Tongue (tissue), 2 donors: ENCODE results near the gene GORAB. TPM values are rescaled to one million over a fixed set of nuclear protein-coding genes. Genes with fewer than 3 reads are reported as not detected.
A peak's percentile ranks its signal among the peaks of the same experiment; 100 is the strongest.

Experiments
- DNase-seq: peaks from one replicate; pipeline ENCODE4 v3.0.0-alpha.2; 2015
- total RNA-seq: library from RNA; depleted of rRNA; stranded (reverse); fragments of >200 nt; gene quantifications from one replicate; pipeline ENCODE4 v1.2.3, GENCODE V29; 2014

The GORAB gene
- 20.2 TPM for total RNA-seq

GRCh38 chr1:170531758-170532657 is at the start of gene GORAB:
TSS of gene GORAB (plus strand) at chr1:170532166. CDS start at chr1:170532224, 58 bp downstream.
- DNase-seq = peak; percentile 97

GRCh38 chr1:170483051-170483450 is 48.9 kb upstream of the GORAB start:
- DNase-seq = no peak

DNA sequence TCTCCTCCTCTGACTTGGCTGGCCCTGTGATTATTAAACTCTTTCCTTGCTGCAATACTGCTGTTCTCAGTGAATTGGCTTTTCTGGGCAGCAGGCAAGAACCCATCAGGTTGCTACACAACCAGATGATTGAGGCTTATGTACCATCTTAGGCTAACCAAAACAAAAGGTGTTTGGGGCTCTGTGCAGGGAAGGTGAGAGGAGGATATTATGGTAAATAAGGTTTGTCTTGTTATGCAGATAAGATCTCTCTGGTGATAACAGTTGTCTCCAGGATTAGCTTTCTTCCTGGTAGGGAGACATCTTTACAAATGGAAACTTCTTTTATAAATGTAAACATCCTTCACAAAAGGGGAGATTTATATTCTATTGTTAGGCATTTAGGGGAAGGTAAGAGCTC is 44.5 kb upstream of the GORAB start:
- no peak for DNase-seq

DNA sequence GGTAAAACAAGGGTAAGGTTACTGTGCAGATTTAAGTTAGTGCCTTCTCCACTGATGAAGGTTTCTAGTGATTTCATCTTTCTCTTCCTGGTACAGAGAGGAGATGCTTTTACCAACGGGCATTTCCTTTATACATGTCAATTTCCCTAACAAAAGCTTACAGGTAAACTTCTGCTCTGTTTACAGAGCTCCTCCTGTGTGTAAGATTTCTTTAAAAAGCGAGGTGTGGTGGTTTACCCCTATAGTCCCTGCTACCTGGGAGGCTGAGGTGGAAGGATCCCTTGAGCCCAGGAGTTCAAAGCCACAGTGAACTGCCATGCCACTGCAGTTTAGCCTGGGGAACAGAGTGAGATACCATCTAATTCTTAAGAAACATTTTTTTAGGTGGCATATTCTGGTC is 40.7 kb upstream of the GORAB start:
- no peak for DNase-seq

DNA sequence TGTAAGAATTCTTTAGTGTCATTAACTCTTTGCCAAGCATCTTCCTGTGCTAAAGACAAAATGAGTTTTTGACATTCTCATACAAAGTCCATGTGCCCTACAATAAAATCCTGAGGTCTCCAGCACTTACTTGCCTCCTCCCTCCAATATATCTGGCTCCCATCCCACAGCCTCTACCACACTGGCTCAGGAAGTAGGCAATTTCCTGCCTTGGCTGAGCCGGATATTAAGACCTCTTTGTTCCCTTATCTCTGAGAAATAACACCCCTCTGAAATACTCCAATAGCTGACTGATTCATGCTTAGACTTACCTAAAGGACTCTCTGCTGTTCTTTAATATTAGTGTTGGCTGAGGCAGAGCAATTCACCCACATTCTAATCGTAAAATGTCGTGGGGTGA is 37.6 kb upstream of the GORAB start:
- DNase-seq = peak; percentile 8

DNA sequence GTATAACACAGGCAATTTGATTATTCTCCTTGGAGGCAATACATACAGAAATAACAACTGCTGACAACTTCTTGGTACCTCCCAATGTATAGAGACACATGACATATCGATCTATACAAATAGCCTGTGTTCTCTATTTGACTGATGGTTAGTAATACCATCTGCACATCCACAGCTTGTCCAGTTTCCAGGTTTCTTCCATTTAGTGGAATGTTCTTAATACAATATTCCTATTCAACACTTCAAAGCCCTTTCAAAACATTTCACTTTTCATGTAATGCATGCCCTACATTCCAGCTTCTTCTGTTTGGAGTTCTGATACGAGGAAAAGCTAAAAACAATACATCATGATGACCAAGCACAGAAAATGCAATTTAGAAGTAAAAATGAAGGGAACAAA is 37.0 kb upstream of the GORAB start:
- DNase-seq = no peak

DNA sequence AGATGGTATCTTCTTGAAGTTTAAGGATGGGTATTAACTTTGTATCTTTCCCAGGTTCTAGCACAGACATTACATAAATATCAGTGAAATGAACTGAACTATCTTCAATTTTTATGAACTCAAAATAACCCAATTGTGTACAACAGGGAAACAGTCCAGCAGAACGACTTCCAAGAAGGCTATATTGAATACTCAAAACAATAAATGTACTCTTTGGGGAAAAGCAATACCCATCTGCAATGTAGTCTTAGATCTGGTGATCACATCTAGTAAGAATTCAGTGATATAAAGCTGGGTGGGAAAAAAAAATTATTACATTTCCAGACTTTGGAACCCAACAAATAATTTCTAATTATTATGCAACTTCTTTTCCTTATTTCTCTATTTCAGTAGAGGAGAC is 33.1 kb upstream of the GORAB start:
- peak; percentile 31 for DNase-seq

DNA sequence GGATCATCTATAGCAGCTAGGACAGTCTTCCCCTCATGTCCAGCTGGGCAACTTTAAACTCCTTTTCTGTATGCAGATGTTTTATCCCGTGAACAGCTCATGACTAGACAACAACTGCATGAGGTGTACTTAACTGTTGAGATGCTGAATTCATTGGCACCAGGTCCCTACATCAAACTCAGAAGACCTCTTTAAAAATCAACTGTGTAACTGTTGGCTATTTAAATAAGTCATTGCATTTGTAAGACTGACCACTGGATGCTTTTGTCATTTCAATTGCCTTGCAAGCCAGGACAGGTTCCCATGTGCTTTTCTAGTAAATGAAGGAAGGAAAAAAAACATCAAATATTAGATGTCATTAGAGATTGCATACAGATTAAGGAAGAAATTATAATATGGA is 28.3 kb upstream of the GORAB start:
- DNase-seq = no peak

DNA sequence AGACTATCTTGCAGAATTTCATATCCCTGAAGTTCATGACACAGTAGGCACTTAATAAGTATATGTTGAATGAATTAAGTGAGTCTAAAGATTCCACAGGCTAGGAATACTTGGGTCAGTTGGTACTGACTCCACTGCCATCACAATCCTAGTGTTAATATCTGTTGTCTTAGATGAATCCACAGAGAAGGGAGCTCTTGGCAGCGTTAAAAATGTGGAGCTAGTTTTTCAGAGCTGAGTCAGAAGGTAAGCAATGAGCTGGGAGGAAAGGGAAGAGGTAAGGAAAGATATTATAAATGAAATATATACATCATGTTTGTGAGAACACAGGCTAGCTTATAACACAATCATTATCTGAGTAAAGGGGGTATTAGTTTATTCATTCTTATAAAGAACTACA is 21.8 kb upstream of the GORAB start:
- DNase-seq = no peak

DNA sequence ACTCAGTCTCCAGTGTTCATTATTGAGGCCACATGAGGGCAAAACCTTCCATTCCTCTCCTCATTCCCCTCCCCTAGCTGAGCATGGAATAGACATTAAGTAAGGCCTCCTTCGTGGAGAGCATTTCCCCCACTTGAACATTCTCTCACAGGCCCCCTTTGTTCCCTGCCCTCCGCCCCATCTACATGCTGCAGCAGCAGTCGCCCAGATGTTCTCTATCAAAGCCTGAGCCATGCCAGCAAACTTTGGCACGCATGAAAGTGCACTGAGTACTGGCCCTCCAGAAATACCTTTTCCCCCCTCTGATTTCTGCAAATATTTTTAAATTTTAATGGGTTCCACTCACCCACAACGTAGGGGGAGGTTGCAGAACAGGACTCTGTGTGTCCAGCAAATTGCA is 20.9 kb upstream of the GORAB start:
- DNase-seq = peak; percentile 30

- DNase-seq = no peak
Measured at GRCh38 chr1:170513138-170513537, 18.8 kb upstream of the GORAB start.

DNA sequence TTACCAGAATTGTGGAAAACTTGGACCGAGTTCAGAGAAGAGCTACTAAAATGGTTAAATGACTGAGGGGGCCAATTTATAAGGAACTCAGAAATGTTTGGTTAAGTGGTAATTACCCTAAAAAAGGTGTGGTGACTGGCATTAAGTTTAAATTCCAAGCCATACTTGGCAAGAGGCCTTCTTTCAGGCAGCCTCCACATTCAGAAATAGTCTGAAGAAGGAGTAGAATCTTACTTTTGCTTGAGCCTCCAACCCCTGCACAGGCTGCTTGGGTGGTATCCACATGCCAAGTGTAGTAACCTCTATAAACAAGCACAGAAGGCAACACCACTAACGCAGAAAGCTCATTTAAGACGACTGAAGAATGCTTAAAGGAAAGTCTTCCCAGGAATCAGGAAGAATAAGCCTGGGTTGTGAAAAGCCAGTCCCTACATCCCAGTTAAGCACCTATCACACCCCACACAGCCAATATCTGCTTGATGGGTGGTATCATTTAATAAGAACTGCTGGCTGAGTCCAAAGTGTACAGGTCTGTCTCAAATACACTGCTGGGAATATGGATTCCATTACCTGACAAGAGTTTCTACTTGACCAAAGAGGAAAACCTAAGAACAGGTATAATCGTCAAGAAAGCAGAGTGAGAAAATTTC is 13.7 kb upstream of the GORAB start:
- DNase-seq = no peak

DNA sequence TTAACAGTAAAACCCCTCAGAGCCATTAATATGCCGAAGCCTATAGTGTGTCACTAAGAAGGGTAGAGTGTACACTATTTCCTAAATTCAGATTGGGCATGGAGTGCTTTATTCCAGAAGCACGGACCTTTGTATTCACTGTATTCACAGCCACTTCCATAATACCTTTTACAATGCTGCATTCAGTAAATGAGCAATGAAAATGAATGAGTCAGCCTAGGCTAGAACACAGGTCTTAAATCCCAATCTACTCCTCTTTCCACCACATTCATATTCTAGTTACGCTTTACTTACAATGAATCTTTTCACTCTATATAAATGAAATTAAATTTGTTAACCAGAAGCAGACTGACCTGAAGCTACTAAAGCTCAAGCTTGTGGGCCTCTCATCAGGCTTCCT is 13.0 kb upstream of the GORAB start:
- DNase-seq = no peak

DNA sequence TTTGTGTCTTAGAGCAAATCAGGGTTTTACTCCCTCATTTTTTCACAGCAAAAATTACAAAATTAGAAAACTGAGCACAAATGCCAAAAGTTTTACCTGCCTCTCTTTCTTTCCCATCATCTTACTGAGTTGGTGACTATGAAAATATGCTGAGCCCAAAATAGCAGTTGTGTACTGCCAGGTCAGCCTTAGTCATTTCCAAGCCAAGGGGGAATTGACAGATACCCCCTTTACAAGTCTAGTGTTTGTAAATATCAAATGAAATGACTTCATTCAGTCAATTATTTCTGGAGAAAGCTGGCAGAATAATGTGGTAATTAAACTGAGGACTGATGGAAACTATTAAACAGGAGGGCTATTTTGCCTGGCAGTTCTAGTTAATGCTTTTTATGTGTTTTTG is 11.4 kb upstream of the GORAB start:
- DNase-seq = no peak

DNA sequence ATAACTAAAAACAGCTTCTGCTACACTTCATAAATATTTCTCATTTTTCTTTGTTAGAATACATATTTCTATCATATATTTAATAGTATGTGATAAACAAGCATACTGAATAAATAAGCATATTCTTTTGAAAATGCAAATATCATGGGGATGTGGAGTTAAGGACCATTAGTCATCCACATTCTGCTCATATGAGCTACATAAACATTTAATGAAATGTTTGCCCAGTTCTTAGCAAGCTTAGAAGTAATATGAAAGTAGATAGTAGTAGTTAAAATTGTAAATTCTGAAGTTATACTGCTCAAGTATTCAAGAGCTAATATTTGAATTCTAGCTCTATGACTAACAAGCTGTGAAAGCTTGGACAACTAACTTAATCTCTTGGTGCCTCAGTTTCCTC is 10.1 kb upstream of the GORAB start:
- no peak for DNase-seq

GRCh38 chr1:170530972-170531757 is 801 bp upstream of the GORAB start:
- DNase-seq = peak; percentile 29

DNA sequence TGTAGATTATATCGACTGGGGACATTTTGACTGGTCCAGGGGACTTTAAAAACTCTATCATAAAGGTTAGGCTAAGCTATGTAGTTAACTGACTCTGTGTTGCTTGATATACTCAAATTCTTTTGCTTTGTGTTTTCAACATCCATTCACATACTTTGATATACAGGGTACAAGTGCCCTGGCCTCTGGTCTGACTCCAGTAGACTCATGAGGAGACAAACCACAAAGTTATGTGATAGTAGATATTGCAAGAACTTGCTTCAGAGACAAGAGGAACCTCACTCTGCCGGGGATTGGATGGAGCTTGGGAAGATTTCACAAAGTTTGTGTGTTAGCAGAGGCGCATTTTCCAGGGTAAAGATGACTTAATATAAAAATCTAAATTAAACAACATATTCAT is 1.3 kb downstream of the GORAB start:
- no peak for DNase-seq

DNA sequence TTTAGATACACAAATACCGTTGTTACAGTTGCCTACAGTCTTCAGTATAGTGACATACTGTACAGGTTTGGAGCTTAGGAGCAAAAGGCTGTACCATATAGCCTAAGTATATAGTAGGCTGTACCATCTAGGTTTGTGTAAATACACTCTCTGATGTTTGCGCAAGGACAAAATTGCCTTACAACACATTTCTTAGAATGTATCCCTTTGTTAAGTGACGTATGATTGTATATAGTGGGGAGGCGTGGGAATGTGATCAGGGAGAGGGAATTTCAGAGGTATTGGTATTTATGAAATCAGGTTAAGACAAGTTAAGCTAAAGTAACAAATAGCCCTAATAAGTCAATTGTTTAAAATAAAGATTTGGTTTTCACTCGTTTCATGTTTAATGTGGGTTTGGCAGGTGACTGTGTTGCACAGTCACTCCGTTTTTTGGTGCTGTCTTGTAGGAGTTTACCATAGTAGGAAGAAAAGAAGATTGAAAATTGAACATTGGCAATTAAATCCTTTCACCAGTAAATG is 2.7 kb downstream of the GORAB start:
- DNase-seq = no peak

DNA sequence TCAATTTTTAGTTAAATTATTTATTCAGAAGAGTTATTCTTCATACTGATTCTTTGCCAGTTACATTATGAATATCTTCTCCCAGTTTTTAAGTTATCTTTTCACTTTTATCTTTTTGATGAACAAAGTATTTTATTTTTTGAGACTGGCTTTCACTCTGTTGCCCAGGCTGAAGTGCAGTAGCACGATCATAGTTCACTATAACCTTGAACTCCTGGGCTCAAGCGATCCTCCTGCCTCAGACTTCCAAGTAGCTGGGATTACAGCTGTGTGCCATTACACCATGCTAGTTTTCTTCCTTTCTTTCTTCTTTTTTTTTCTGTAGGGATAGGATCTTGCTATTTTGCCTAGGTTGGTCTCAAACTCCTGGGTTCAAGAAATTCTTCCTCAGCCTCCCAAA is 3.5 kb downstream of the GORAB start:
- DNase-seq = no peak

- DNase-seq = no peak
Measured at GRCh38 chr1:170536924-170537551, 5.1 kb downstream of the GORAB start.

DNA sequence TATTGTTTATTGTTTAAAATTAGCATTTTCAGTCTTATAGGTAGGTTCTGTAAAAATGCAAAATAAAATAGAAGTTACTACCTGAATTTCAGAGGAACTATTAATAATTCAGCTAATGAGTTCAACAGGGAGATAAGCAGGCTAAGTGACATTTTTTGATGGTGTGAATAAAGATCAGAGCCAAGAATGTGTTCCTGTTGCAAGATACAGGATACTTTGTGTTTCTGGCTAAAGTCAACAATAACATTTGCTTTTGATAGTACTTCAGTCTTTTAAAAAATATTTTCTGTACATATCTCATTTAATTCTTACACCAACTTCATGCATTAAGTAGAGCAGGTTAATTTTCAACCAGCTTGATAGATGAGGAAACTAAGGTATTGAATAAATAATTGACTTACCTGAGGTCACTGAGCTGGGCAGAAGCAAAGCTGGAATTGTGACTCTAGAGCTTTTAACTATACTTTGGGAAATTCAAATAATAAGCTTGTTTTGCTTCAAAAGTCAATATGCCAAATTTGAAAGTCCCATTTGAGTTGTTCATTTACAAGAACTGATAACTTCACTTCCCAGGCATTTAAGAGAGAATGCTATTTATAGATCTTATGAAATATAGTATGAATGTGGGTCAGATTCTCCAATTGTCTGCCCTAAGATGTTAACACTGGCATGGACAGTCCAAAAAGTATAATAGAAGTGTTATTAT is 6.0 kb downstream of the GORAB start:
- DNase-seq = no peak

- DNase-seq = no peak
Measured at GRCh38 chr1:170538687-170539086, 6.7 kb downstream of the GORAB start.
